H9 (cell line): Measurements from ENCODE around the gene FAM124A. TPM values are rescaled to one million over a fixed set of nuclear protein-coding genes. Genes with fewer than 3 reads are reported as not detected.

ENCODE experiments used
- DNase-seq: peaks from one replicate; pipeline ENCODE4 v3.0.0-alpha.2; 2017
- H2AFZ ChIP-seq: one replicate; pipeline ENCODE4 v1.6.1; 2013; ENCODE audit warnings: mild to moderate bottlenecking, low read length, control low read depth, moderate library complexity
- H2AK5ac ChIP-seq: 2 replicates; pipeline ENCODE4 v1.6.1; 2013; ENCODE audit warnings: low read length, control low read depth, mixed read lengths; ENCODE audit not compliant: insufficient read length
- H2BK120ac ChIP-seq: one replicate; pipeline ENCODE4 v1.6.1; 2013; ENCODE audit warnings: low read depth, mild to moderate bottlenecking, low read length, control low read depth, inconsistent platforms; ENCODE audit not compliant: poor library complexity, severe bottlenecking
- H2BK12ac ChIP-seq: 2 replicates; pipeline ENCODE4 v1.6.1; 2013; ENCODE audit warnings: low read length, control low read depth, mixed read lengths, low read depth; ENCODE audit not compliant: insufficient read length
- H2BK15ac ChIP-seq: 2 replicates; pipeline ENCODE4 v1.6.1; 2013; ENCODE audit warnings: low read depth, low read length, control low read depth
- H2BK20ac ChIP-seq: one replicate; pipeline ENCODE4 v1.6.1; 2013; ENCODE audit warnings: low read depth, mild to moderate bottlenecking, low read length, control low read depth, inconsistent platforms; ENCODE audit not compliant: poor library complexity, severe bottlenecking
- H2BK5ac ChIP-seq: 2 replicates; pipeline ENCODE4 v1.6.1; 2013; ENCODE audit warnings: low read length, control low read depth, mixed read lengths; ENCODE audit not compliant: insufficient read length
- H3K14ac ChIP-seq: 2 replicates; pipeline ENCODE4 v1.6.1; 2013; ENCODE audit warnings: low read length, control low read depth; ENCODE audit not compliant: insufficient read depth
- H3K18ac ChIP-seq: 2 replicates; pipeline ENCODE4 v1.6.1; 2013; ENCODE audit warnings: low read depth, mild to moderate bottlenecking, mixed read lengths, low read length, control low read depth; ENCODE audit not compliant: insufficient read length
- H3K23ac ChIP-seq: 2 replicates; pipeline ENCODE4 v1.6.1; 2013; ENCODE audit warnings: low read length, control low read depth, mixed read lengths, low read depth; ENCODE audit not compliant: insufficient read length
- H3K23me2 ChIP-seq: 2 replicates; pipeline ENCODE4 v1.6.1; 2013; ENCODE audit warnings: low read depth, mild to moderate bottlenecking, mixed read lengths, low read length, control low read depth; ENCODE audit not compliant: insufficient read length, poor library complexity, severe bottlenecking
- H3K27ac ChIP-seq: 2 replicates; pipeline ENCODE4 v1.5.1; 2013; ENCODE audit warnings: low read length, control low read depth, mixed read lengths, low read depth; ENCODE audit not compliant: insufficient read length
- H3K27me3 ChIP-seq: 2 replicates; pipeline ENCODE4 v1.6.1; 2013; ENCODE audit warnings: low read length, control low read depth, inconsistent platforms; ENCODE audit not compliant: insufficient read depth
- H3K4ac ChIP-seq: 2 replicates; pipeline ENCODE4 v1.6.1; 2013; ENCODE audit warnings: low read depth, mild to moderate bottlenecking, control low read depth, inconsistent platforms, low read length, moderate library complexity
- H3K4me1 ChIP-seq: 2 replicates; pipeline ENCODE4 v1.6.1; 2013; ENCODE audit warnings: low read length, control low read depth, inconsistent platforms; ENCODE audit not compliant: insufficient read depth
- H3K4me2 ChIP-seq: 2 replicates; pipeline ENCODE4 v1.6.1; 2013; ENCODE audit warnings: low read length, control low read depth, mixed read lengths; ENCODE audit not compliant: insufficient read length, insufficient read depth
- H3K56ac ChIP-seq: 2 replicates; pipeline ENCODE4 v1.6.1; 2013; ENCODE audit warnings: low read depth, mild to moderate bottlenecking, mixed read lengths, low read length, control low read depth; ENCODE audit not compliant: insufficient read length
- H3K79me1 ChIP-seq: 2 replicates; pipeline ENCODE4 v1.6.1; 2013; ENCODE audit warnings: low read depth, mild to moderate bottlenecking, moderate library complexity, low read length, control low read depth, inconsistent platforms; ENCODE audit not compliant: insufficient read depth, poor library complexity, severe bottlenecking
- H3K79me2 ChIP-seq: 2 replicates; pipeline ENCODE4 v1.6.1; 2013; ENCODE audit warnings: low read length, control low read depth, inconsistent platforms; ENCODE audit not compliant: insufficient read depth
- H3K9ac ChIP-seq: 2 replicates; pipeline ENCODE4 v1.6.1; 2013; ENCODE audit warnings: low read length, control low read depth, mixed read lengths; ENCODE audit not compliant: insufficient read length; ENCODE audit errors: extremely low read depth
- H3K9me3 ChIP-seq: one replicate; pipeline ENCODE4 v1.6.1; 2013; ENCODE audit warnings: low read depth, low read length, inconsistent platforms; ENCODE audit not compliant: control insufficient read depth
- H3T11ph ChIP-seq: one replicate; pipeline ENCODE4 v1.6.1; 2013; ENCODE audit warnings: mild to moderate bottlenecking, low read length, control low read depth, inconsistent platforms
- H4K20me1 ChIP-seq: one replicate; pipeline ENCODE4 v1.6.1; 2013; ENCODE audit not compliant: control insufficient read depth, insufficient read length, insufficient read depth
- H4K5ac ChIP-seq: 2 replicates; pipeline ENCODE4 v1.6.1; 2013; ENCODE audit warnings: low read depth, mild to moderate bottlenecking, mixed read lengths, low read length, control low read depth; ENCODE audit not compliant: insufficient read length
- H4K8ac ChIP-seq: replicated peaks from 2 replicates; pipeline ENCODE4 v1.6.1; 2013; ENCODE audit warnings: low read length, control low read depth, mixed read lengths, low read depth; ENCODE audit not compliant: insufficient read length
- H4K91ac ChIP-seq: 2 replicates; pipeline ENCODE4 v1.6.1; 2013; ENCODE audit warnings: low read depth, mild to moderate bottlenecking, moderate library complexity, mixed read lengths, low read length, control low read depth; ENCODE audit not compliant: insufficient read length
- H3K27ac Mint-ChIP-seq, 3 experiments: 2 replicates in 2 of 3; 3 replicates in 1 of 3; pipeline ENCODE4 v1.8.0; 2020 to 2021; ENCODE audit warnings: mixed read lengths in 3 of 3, mild to moderate bottlenecking in 1 of 3, moderate library complexity in 1 of 3
- H3K27me3 Mint-ChIP-seq: 2 replicates; pipeline ENCODE4 v1.8.0; 2021; ENCODE audit warnings: low read depth, mild to moderate bottlenecking, moderate library complexity, mixed read lengths
- H3K36me3 Mint-ChIP-seq, 3 experiments: 2 replicates in 2 of 3; 3 replicates in 1 of 3; pipeline ENCODE4 v1.8.0; 2020 to 2021; ENCODE audit warnings: low read depth in 3 of 3, mixed read lengths in 3 of 3; ENCODE audit not compliant: insufficient read depth in 1 of 3
- H3K4me1 Mint-ChIP-seq, 2 experiments: 2 replicates each; pipeline ENCODE4 v1.8.0; 2020; ENCODE audit warnings: mixed read lengths in 2 of 2
- H3K4me3 Mint-ChIP-seq, 2 experiments: 2 replicates in 1 of 2; 3 replicates in 1 of 2; pipeline ENCODE4 v1.8.0; 2020 to 2021; ENCODE audit warnings: mild to moderate bottlenecking in 2 of 2, mixed read lengths in 2 of 2, moderate library complexity in 1 of 2
- H3K9me3 Mint-ChIP-seq, 2 experiments: 2 replicates in 1 of 2; 3 replicates in 1 of 2; pipeline ENCODE4 v1.8.0; 2020; ENCODE audit warnings: mild to moderate bottlenecking in 2 of 2, mixed read lengths in 2 of 2, moderate library complexity in 1 of 2
- CTCF ChIP-seq: fragments of 200-600 bp; sonication (generic); conservative IDR thresholded peaks from 3 replicates; pipeline ENCODE4 v1.8.0; 2021; ENCODE audit warnings: antibody characterized with exemption, mild to moderate bottlenecking
- WGBS: extraction: QIAGEN DNeasy Blood & Tissue Kit; methylation state at CpG from one replicate; pipeline ENCODE4 v1.1.7; 2013; ENCODE audit warnings: missing lambda C conversion rate, low lambda C conversion rate, mixed read lengths; ENCODE audit not compliant: insufficient read length; ENCODE audit errors: extremely low coverage; 5-methylcytosine and 5-hydroxymethylcytosine counted together
- total RNA-seq: library from RNA; stranded (reverse); gene quantifications from 2 replicates; pipeline ENCODE4 v1.2.1, GENCODE V29; 2021

Gene FAM124A
- total RNA-seq, 1 experiment from 2014 or later: 41.9 TPM

GRCh38 chr13:51227404-51227803 is 5.2 kb downstream of the FAM124A start:
- Histone ChIP-seq H4K8ac (no peak overlapping the region), H3K4me1 (peaks cover 19% of the 10 kb centered on the region), H2BK12ac (no peak overlapping the region), H3T11ph (no peak overlapping the region), H4K5ac (no peak overlapping the region), H2AFZ (no peak overlapping the region), H3K27me3 (no peaks in the 10 kb centered on the region), H3K14ac (no peak overlapping the region), H2AK5ac (no peak overlapping the region), H2BK5ac (no peak overlapping the region), H3K9ac (no peak overlapping the region), H3K23me2 (peaks cover 13% of the 10 kb centered on the region), H2BK20ac (no peak overlapping the region), H3K79me1 (peaks cover 7% of the 10 kb centered on the region), H2BK15ac (no peak overlapping the region), H2BK120ac (no peak overlapping the region), H3K4ac (no peak overlapping the region), H3K18ac (no peak overlapping the region), H3K79me2 (peaks cover 16% of the 10 kb centered on the region; the same call in 1 of the 2 replicates), H3K4me2 (no peak overlapping the region), H3K56ac (no peak overlapping the region), H3K9me3 (no peaks in the 10 kb centered on the region), H4K91ac (no peak overlapping the region), H3K23ac (no peak overlapping the region), H3K27ac (no peak overlapping the region), H4K20me1 (no peaks in the 10 kb centered on the region)
- Mint-ChIP-seq H3K36me3 (peaks cover 28 to 46% (median 44%) of the 10 kb centered on the region in 3 experiments; a peak in 6 of 7 replicates), H3K27me3 (no peaks in the 10 kb centered on the region), H3K9me3 (no peaks in the 10 kb centered on the region), H3K4me3 (no peak overlapping the region; a peak in 1 of 5 replicates), H3K27ac (peak overlapping the region in 2 of 3 experiments; percentile 69 to 83; a peak in 4 of 7 replicates), H3K4me1 (peaks cover 60 to 63% of the 10 kb centered on the region in 2 experiments)
- TF ChIP-seq CTCF: no peak
- DNase-seq: no peak
- WGBS: no CpG with 5 or more reads among the region's 1 CpG
